Gastrocnemius medialis (tissue), 4 donors: ENCODE data around the gene ARVCF. TPM values are rescaled to one million over a fixed set of nuclear protein-coding genes. Genes with fewer than 3 reads are reported as not detected.

Experiments
- ATAC-seq, 2 donors: fragments of 150-250 bp; one replicate each; pipeline ENCODE4 v1.9.1; 2016
- DNase-seq, 2 donors: peaks; one replicate each; pipeline ENCODE4 v3.0.0-alpha.2; 2019
- H3K27ac ChIP-seq, 4 donors: fragments of 200-600 bp; sonication (generic); 1 replicate in 1 of 4; 2 replicates in 3 of 4; pipeline ENCODE4 v1.5.1; 2016 to 2018; ENCODE audit warnings: mild to moderate bottlenecking in 2 of 4, moderate library complexity in 1 of 4
- H3K27me3 ChIP-seq, 3 donors: fragments of 200-600 bp; sonication (generic) in 2 of 3; 1 replicate in 1 of 3; 2 replicates in 2 of 3; pipeline versions ENCODE4 v1.5.1 to v1.6.0; 2016 to 2019; ENCODE audit warnings: mild to moderate bottlenecking in 1 of 3, moderate library complexity in 1 of 3
- H3K36me3 ChIP-seq, 2 donors: fragments of 200-600 bp; sonication (generic) in 1 of 2; one replicate each; pipeline ENCODE4 v1.5.1; 2017 to 2018
- H3K4me1 ChIP-seq, 2 donors: fragments of 200-600 bp; sonication (generic) in 1 of 2; one replicate each; pipeline ENCODE4 v1.5.1; 2016 to 2017; ENCODE audit warnings: mild to moderate bottlenecking in 2 of 2
- H3K4me3 ChIP-seq, 4 donors: fragments of 200-600 bp; sonication (generic) in 3 of 4; 1 replicate in 1 of 4; 2 replicates in 3 of 4; pipeline ENCODE4 v1.5.1; 2016 to 2019; ENCODE audit warnings: mild to moderate bottlenecking in 2 of 4
- H3K9me3 ChIP-seq, 3 donors: fragments of 200-600 bp; sonication (generic) in 2 of 3; 1 replicate in 1 of 3; 2 replicates in 2 of 3; pipeline ENCODE4 v1.5.1; 2016 to 2019
- CTCF ChIP-seq, 5 experiments: fragments of 450-650 bp in 3 of 5; fragments of 200-600 bp in 2 of 5; sonication (generic) in 2 of 5; IDR thresholded peaks in 4 of 5; conservative IDR thresholded peaks in 1 of 5; 1 replicate in 4 of 5; 2 replicates in 1 of 5; pipeline ENCODE4 v1.5.1; 2016 to 2019; ENCODE audit warnings: antibody characterized with exemption in 5 of 5, mild to moderate bottlenecking in 3 of 5, moderate library complexity in 3 of 5
- POLR2A ChIP-seq, 2 donors: fragments of 450-650 bp; IDR thresholded peaks; one replicate each; pipeline ENCODE4 v1.6.1; 2017; ENCODE audit warnings: antibody characterized with exemption in 2 of 2, mild to moderate bottlenecking in 2 of 2, moderate library complexity in 2 of 2
- in situ Hi-C, 4 donors: fragments of 200-750 bp; cut with MboI; loops; one replicate each; pipeline versions ENCODE4 v1.15.0 to v1.8.0; 2017; ENCODE audit warnings: low sequenced_read_pairs in 4 of 4
- intact Hi-C: fragments of 100-400 bp; cut with DNase I; formaldehyde crosslinking; loops from one replicate; pipeline ENCODE4 v1.15.1; 2023; ENCODE audit warnings: low total_unique reads
- total RNA-seq, 4 donors: library from RNA; depleted of rRNA; stranded (reverse); fragments of >200 nt; gene quantifications; one replicate each; pipeline versions ENCODE4 v1.1.0 to v1.2.3, GENCODE V29; 2016

ARVCF gene
- total RNA-seq, 4 donors from 2014 or later: 6.9 to 19.6 (median 18.0) TPM

- ATAC-seq (no peak), DNase-seq (no peak)
- no peaks in the 10 kb centered on the region for H3K36me3 ChIP-seq
- peaks cover 10 to 28% of the 10 kb centered on the region in 2 donors for H3K4me1 ChIP-seq
- H3K4me3 ChIP-seq: no peak overlapping the region
- no peak overlapping the region for H3K27ac ChIP-seq
- no peaks in the 10 kb centered on the region for H3K9me3 ChIP-seq
- H3K27me3 ChIP-seq: no peaks in the 10 kb centered on the region
- in situ Hi-C loops (no loop called here), intact Hi-C loops (no loop called here)
- TF ChIP-seq CTCF (IDR thresholded peaks at IDR 0.05 in 4 of 5, conservative IDR thresholded peaks at IDR 0.05 in 1 of 5) (no peak), POLR2A (IDR thresholded peaks at IDR 0.05) (no peak)
Measured at GRCh38 chr22:19994851-19995610, 21.6 kb downstream of the ARVCF start.

GRCh38 chr22:19993926-19994325 is 22.7 kb downstream of the ARVCF start:
- Histone ChIP-seq H3K4me1 (peaks cover 5 to 19% of the 10 kb centered on the region in 2 donors), H3K36me3 (no peaks in the 10 kb centered on the region), H3K9me3 (no peaks in the 10 kb centered on the region), H3K27ac (no peak overlapping the region), H3K27me3 (no peaks in the 10 kb centered on the region), H3K4me3 (no peak overlapping the region)
- in situ Hi-C loops (no loop called here), intact Hi-C loops (no loop called here)
- ATAC-seq (no peak), DNase-seq (no peak)
- TF ChIP-seq CTCF (IDR thresholded peaks at IDR 0.05 in 4 of 5, conservative IDR thresholded peaks at IDR 0.05 in 1 of 5): no peak
- no peak for TF ChIP-seq POLR2A (IDR thresholded peaks at IDR 0.05)

- no peaks in the 10 kb centered on the region for H3K36me3 ChIP-seq
- H3K27me3 ChIP-seq: no peaks in the 10 kb centered on the region
- TF ChIP-seq CTCF (IDR thresholded peaks at IDR 0.05 in 4 of 5, conservative IDR thresholded peaks at IDR 0.05 in 1 of 5) (no peak), POLR2A (IDR thresholded peaks at IDR 0.05) (no peak)
- no peak overlapping the region for H3K27ac ChIP-seq
- DNase-seq (no peak), ATAC-seq (no peak)
- H3K4me1 ChIP-seq: peaks cover 0 to 10% of the 10 kb centered on the region in 2 donors
- no peak overlapping the region for H3K4me3 ChIP-seq
- H3K9me3 ChIP-seq: no peaks in the 10 kb centered on the region
- intact Hi-C loops (no loop called here), in situ Hi-C loops (no loop called here)
Measured at GRCh38 chr22:19992921-19993355, 23.7 kb downstream of the ARVCF start.

- Histone ChIP-seq H3K9me3 (no peaks in the 10 kb centered on the region), H3K27me3 (no peaks in the 10 kb centered on the region), H3K4me3 (no peak overlapping the region), H3K27ac (no peak overlapping the region), H3K36me3 (no peaks in the 10 kb centered on the region), H3K4me1 (peaks cover 0 to 10% of the 10 kb centered on the region in 2 donors)
- ATAC-seq (no peak), DNase-seq (no peak)
- TF ChIP-seq POLR2A (IDR thresholded peaks at IDR 0.05) (no peak), CTCF (IDR thresholded peaks at IDR 0.05 in 4 of 5, conservative IDR thresholded peaks at IDR 0.05 in 1 of 5) (no peak)
- intact Hi-C loops (no loop called here), in situ Hi-C loops (no loop called here)
Measured at GRCh38 chr22:19992481-19992911, 24.1 kb downstream of the ARVCF start.
